K562 (cell line): ENCODE measurements around the gene HMGN1. TPM values are rescaled to one million over a fixed set of nuclear protein-coding genes. Genes with fewer than 3 reads are reported as not detected.

Experiments
- ATAC-seq: fragments of 200-7000 bp; cut with Tn5 transposase; 3 replicates; pipeline ENCODE4 v1.9.1; 2020; ENCODE audit warnings: moderate library complexity
- BruUV-seq: library from RNA; stranded (reverse); fragments of 400-500 nt; replicated peaks from 2 replicates; lab custom pipeline; 2021; lab: Mats Ljungman, UMichigan
- CTCF ChIA-PET: fragments of 300-600 bp; formaldehyde crosslinking; extraction: SDS; loops from one replicate; lab custom pipeline; 2021; ENCODE audit warnings: low intra/inter-chr PET ratio; lab: Yijun Ruan, JAX
- POLR2A ChIA-PET: fragments of 300-600, 350-650 bp; sonication (Branson Sonifier 250); formaldehyde crosslinking; extraction: SDS; loops from one replicate; lab custom pipeline; 2021; ENCODE audit warnings: antibody characterized with exemption, inconsistent platforms; lab: Yijun Ruan, JAX
- DNase-seq, 4 experiments: peaks; one replicate each; pipeline versions ENCODE4 v3.0.0 to v3.0.0-alpha.2; 2011 to 2018; ENCODE audit warnings: low spot score in 3 of 4, mixed read lengths in 3 of 4; ENCODE audit errors: extremely low read depth in 1 of 4
- FAIRE-seq: peaks from 2 replicates; lab custom pipeline; 2011; peaks lifted over from hg19 to GRCh38; lab: Jason Lieb, UNC
- H2AFZ ChIP-seq: 2 replicates; pipeline ENCODE4 v1.6.0; 2011; ENCODE audit warnings: low read depth, low read length, control low read depth, inconsistent platforms
- H3K27ac ChIP-seq: fragments of 200-600 bp; 3 replicates; pipeline ENCODE4 v1.8.0; 2011; ENCODE audit warnings: low read depth, mild to moderate bottlenecking, control low read depth, inconsistent platforms, low read length, moderate library complexity, mixed read lengths; ENCODE audit errors: extremely low read depth
- H3K27me3 ChIP-seq, 2 experiments: fragments of 300-600 bp in 1 of 2; 2 replicates in 1 of 2; 3 replicates in 1 of 2; pipeline versions ENCODE4 v1.6.0 to v1.8.0; 2011; ENCODE audit warnings: inconsistent platforms in 2 of 2, low read length in 2 of 2, mild to moderate bottlenecking in 1 of 2, mixed read lengths in 1 of 2, moderate library complexity in 1 of 2; ENCODE audit not compliant: control insufficient read depth in 2 of 2, insufficient read depth in 2 of 2
- H3K36me3 ChIP-seq: fragments of 300-600 bp; 3 replicates; pipeline ENCODE4 v1.8.0; 2011; ENCODE audit warnings: mild to moderate bottlenecking, low read length, inconsistent platforms; ENCODE audit not compliant: control insufficient read depth, insufficient read depth
- H3K4me1 ChIP-seq, 2 experiments: fragments of 200-600 bp in 1 of 2; replicated peaks in 1 of 2; 2 replicates in 1 of 2; 3 replicates in 1 of 2; pipeline versions ENCODE4 v1.5.1 to v1.8.0; 2011; ENCODE audit warnings: inconsistent platforms in 2 of 2, low read length in 2 of 2, mild to moderate bottlenecking in 1 of 2, mixed read lengths in 1 of 2, moderate library complexity in 1 of 2; ENCODE audit not compliant: control insufficient read depth in 2 of 2, insufficient read depth in 2 of 2
- H3K4me2 ChIP-seq: 2 replicates; pipeline ENCODE4 v1.6.1; 2011; ENCODE audit warnings: low read length, control low read depth, inconsistent platforms, mixed read lengths; ENCODE audit not compliant: insufficient read depth
- H3K4me3 ChIP-seq: fragments of 200-600 bp; sonication (generic), shearing (Covaris generic); 2 replicates; pipeline ENCODE4 v1.5.1; 2016; ENCODE audit warnings: control low read depth, inconsistent platforms
- H3K79me2 ChIP-seq: fragments of 200-600 bp; 3 replicates; pipeline ENCODE4 v1.8.0; 2011; ENCODE audit warnings: low read length, inconsistent platforms; ENCODE audit not compliant: control insufficient read depth, insufficient read depth
- H3K9ac ChIP-seq, 2 experiments: 2 replicates each; pipeline versions ENCODE4 v1.6.0 to v1.6.1; 2011; ENCODE audit warnings: low read depth in 2 of 2, low read length in 2 of 2, control low read depth in 1 of 2, inconsistent platforms in 1 of 2, mild to moderate bottlenecking in 1 of 2, mixed read lengths in 1 of 2; ENCODE audit not compliant: insufficient read depth in 1 of 2
- H3K9me1 ChIP-seq: one replicate; pipeline ENCODE4 v1.6.0; 2011; ENCODE audit warnings: inconsistent platforms, mild to moderate bottlenecking, low read length, moderate library complexity; ENCODE audit not compliant: control insufficient read depth, insufficient read depth
- H3K9me3 ChIP-seq: replicated peaks from 2 replicates; pipeline ENCODE4 v1.5.1; 2011; ENCODE audit warnings: low read depth, low read length, inconsistent platforms; ENCODE audit not compliant: control insufficient read depth, insufficient read depth
- H4K20me1 ChIP-seq: replicated peaks from 2 replicates; pipeline ENCODE4 v1.6.1; 2011; ENCODE audit warnings: low read length, inconsistent platforms, mixed read lengths; ENCODE audit not compliant: control insufficient read depth, insufficient read depth
- CEBPB ChIP-seq: fragments of 450-650 bp; IDR thresholded peaks from 2 replicates; pipeline ENCODE4 v1.6.1; 2016; ENCODE audit warnings: missing genetic modification characterization, missing compliant biosample characterization
- HES1 ChIP-seq: fragments of 450-650 bp; IDR thresholded peaks from 2 replicates; pipeline ENCODE4 v1.6.1; 2016; ENCODE audit warnings: low read depth, mild to moderate bottlenecking, moderate library complexity
- HLTF ChIP-seq: fragments of 450-650 bp; IDR thresholded peaks from 2 replicates; pipeline ENCODE4 v1.6.1; 2016
- HMGXB4 ChIP-seq: sonication (generic); formaldehyde crosslinking; IDR thresholded peaks from 2 replicates; pipeline ENCODE4 v1.8.1; 2023; ENCODE audit warnings: mild to moderate bottlenecking, missing genetic modification reagents
- MED1 ChIP-seq: sonication (generic); formaldehyde crosslinking; IDR thresholded peaks from 2 replicates; pipeline ENCODE4 v1.8.1; 2023; ENCODE audit warnings: missing genetic modification reagents, borderline replicate concordance
- NELFE ChIP-seq: IDR thresholded peaks from 2 replicates; pipeline ENCODE4 v1.6.1; 2011; ENCODE audit warnings: mild to moderate bottlenecking; ENCODE audit not compliant: insufficient read depth, insufficient read length
- SMAD2 ChIP-seq: fragments of 150-350 bp; IDR thresholded peaks from 2 replicates; pipeline ENCODE4 v1.6.1; 2014; ENCODE audit warnings: low read depth, mild to moderate bottlenecking, low read length
- SP1 ChIP-seq: sonication (generic); formaldehyde crosslinking; IDR thresholded peaks from 2 replicates; pipeline ENCODE4 v1.8.1; 2022; ENCODE audit warnings: mild to moderate bottlenecking, missing genetic modification reagents
- THAP7 ChIP-seq: fragments of 250-450 bp; sonication (Bioruptor Pico); IDR thresholded peaks from 2 replicates; pipeline ENCODE4 v1.5.0; 2021
- ZNF134 ChIP-seq: fragments of 250-450 bp; sonication (Bioruptor Pico); conservative IDR thresholded peaks from 2 replicates; pipeline ENCODE4 v1.4.0; 2020
- ZNF212 ChIP-seq: fragments of 450-650 bp; formaldehyde crosslinking; IDR thresholded peaks from 2 replicates; pipeline ENCODE4 v1.4.0; 2020; ENCODE audit warnings: mild to moderate bottlenecking
- ZNF311 ChIP-seq: fragments of 250-450 bp; sonication (Bioruptor Pico); IDR thresholded peaks from 2 replicates; pipeline ENCODE4 v1.4.0; 2020; ENCODE audit warnings: mild to moderate bottlenecking, moderate library complexity
- ZNF445 ChIP-seq: fragments of 250-450 bp; sonication (Bioruptor Pico); IDR thresholded peaks from 2 replicates; pipeline ENCODE4 v1.4.0; 2020; ENCODE audit warnings: low read depth, mild to moderate bottlenecking, moderate library complexity
- WGBS: fragments of 100-300 bp; shearing (Covaris generic); methylation state at CpG from one replicate; pipeline ENCODE4 v1.1.6; 2016; ENCODE audit warnings: low coverage, mixed read lengths; ENCODE audit not compliant: insufficient coverage; ENCODE audit errors: missing lambda C conversion rate; 5-methylcytosine and 5-hydroxymethylcytosine counted together
- in situ Hi-C: fragments of 300-500 bp; cut with MboI; formaldehyde crosslinking; loops from 4 replicates; pipeline ENCODE4 v1.15.0; 2018; ENCODE audit warnings: inconsistent platforms, mixed read lengths
- intact Hi-C: fragments of 100-400 bp; cut with micrococcal nuclease; formaldehyde crosslinking; loops from 2 replicates; pipeline ENCODE4 v1.14.2; 2022
- polyA plus RNA-seq, 8 experiments: library from polyadenylated mRNA; depleted of rRNA in 4 of 8; stranded (reverse) in 5 of 8; unstranded in 3 of 8; fragments of >200 nt; fragmentation: Nextera tagmentation in 2 of 8; fragmentation: Illumina TruSeq in 1 of 8; extraction: Ambion mirVana in 2 of 8; extraction: Trizol in 1 of 8; gene quantifications; 2 replicates each; pipeline versions ENCODE4 v1.2.1 to v1.2.3, GENCODE V29; 2011 to 2014; ENCODE audit warnings: inconsistent platforms in 1 of 8, missing spikeins in 1 of 8
- total RNA-seq, 7 experiments: library from RNA; depleted of rRNA in 6 of 7; stranded (reverse); fragments of >200 nt in 6 of 7; fragmentation: Illumina TruSeq in 2 of 7; extraction: Trizol in 2 of 7; gene quantifications; 2 replicates each; pipeline versions ENCODE4 v1.2.1 to v1.2.3, GENCODE V29; 2011 to 2021; ENCODE audit warnings: low replicate concordance in 1 of 7
- TF ChIP-seq, protein P1 (sequence below): IDR thresholded peaks from 2 replicates; pipeline ENCODE4 v1.6.1; 2016; ENCODE audit warnings: missing genetic modification characterization, missing compliant biosample characterization

The HMGN1 gene
- total and polyA plus RNA-seq, 9 of the 15 experiments (the other 6 are each of a cell fraction or from before 2014, with no cell fraction given), result 124 to 626 (median 498) TPM

DNA sequence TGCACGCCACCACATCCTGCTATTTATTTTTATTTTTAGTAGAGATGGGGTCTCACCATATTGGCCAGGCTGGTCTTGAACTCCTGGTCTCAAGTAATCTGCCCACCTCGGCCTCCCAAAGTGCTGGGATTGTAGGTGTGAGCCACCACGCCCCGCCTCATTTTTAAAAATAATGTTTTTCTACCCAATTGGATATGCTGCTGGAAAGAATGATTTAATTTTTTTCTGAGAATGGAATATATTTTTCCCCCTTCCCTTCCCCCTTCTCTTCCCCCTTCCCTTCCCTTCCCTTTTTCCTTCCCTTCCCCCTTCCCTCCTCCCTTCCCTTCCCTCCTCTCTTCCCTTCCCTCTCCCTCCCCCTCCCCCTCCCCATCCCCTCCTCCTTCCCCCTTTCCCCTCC, 17.7 kb upstream of the HMGN1 start:
- H3K4me2 ChIP-seq, result no peak overlapping the region
- ChIA-PET POLR2A (interaction anchor here (0.6 to 1.1 kb wide), 3 partner anchors 14 to 95 kb away, joined by 3 to 4 read pairs (median 3); a partner anchor contains a TSS), CTCF (no interaction called here)
- peaks cover 9 to 22% of the 10 kb centered on the region in 2 experiments; a peak in 4 of 5 replicates for H3K4me1 ChIP-seq
- BruUV-seq, result no TSS peak
- DNase-seq (no peak), ATAC-seq (no peak), FAIRE-seq (no peak)
- no peak overlapping the region for H3K9ac ChIP-seq
- in situ Hi-C loops (no loop called here), intact Hi-C loops (no loop called here)
- H2AFZ ChIP-seq, result no peak overlapping the region
- no peaks in the 10 kb centered on the region for H3K36me3 ChIP-seq
- H3K9me3 ChIP-seq, result no peaks in the 10 kb centered on the region
- no peaks in the 10 kb centered on the region for H3K79me2 ChIP-seq
- 74% methylated on average over 4 of the region's 4 CpGs for WGBS
- no peak overlapping the region for H3K27ac ChIP-seq
- H3K9me1 ChIP-seq, result no peaks in the 10 kb centered on the region
- no peaks in the 10 kb centered on the region for H3K27me3 ChIP-seq
- H4K20me1 ChIP-seq, result no peaks in the 10 kb centered on the region
- no peak overlapping the region for H3K4me3 ChIP-seq
- TF ChIP-seq HMGXB4 (CRISPR knock-in tag) (no peak), ZNF445 (CRISPR knock-in tag) (no peak), SMAD2 (no peak), ZNF134 (CRISPR knock-in tag) (no peak), HLTF (no peak), SP1 (CRISPR knock-in tag) (no peak), ZNF311 (CRISPR knock-in tag) (no peak), ZNF212 (no peak), MED1 (no peak), THAP7 (CRISPR knock-in tag) (no peak), HES1 (no peak), CEBPB (tag) (no peak), NELFE (no peak)
- TF ChIP-seq, protein P1, sequence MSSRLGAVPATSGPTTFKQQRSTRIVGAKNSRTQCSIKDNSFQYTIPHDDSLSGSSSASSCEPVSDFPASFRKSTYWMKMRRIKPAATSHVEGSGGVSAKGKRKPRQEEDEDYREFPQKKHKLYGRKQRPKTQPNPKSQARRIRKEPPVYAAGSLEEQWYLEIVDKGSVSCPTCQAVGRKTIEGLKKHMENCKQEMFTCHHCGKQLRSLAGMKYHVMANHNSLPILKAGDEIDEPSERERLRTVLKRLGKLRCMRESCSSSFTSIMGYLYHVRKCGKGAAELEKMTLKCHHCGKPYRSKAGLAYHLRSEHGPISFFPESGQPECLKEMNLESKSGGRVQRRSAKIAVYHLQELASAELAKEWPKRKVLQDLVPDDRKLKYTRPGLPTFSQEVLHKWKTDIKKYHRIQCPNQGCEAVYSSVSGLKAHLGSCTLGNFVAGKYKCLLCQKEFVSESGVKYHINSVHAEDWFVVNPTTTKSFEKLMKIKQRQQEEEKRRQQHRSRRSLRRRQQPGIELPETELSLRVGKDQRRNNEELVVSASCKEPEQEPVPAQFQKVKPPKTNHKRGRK, result peak; percentile 41
